GM12878 (cell line): ENCODE measurements around the gene SPTBN1.

ENCODE experiments used
- TF ChIP-seq, protein P1 (sequence below): fragments of 450-650 bp; IDR thresholded peaks from 2 replicates; pipeline ENCODE4 v1.6.1; 2018; ENCODE audit warnings: mild to moderate bottlenecking, low read depth, moderate library complexity; ENCODE audit not compliant: partially characterized antibody
- TF ChIP-seq, protein P2 (sequence below): fragments of 450-650 bp; IDR thresholded peaks from 2 replicates; pipeline ENCODE4 v1.6.1; 2017; ENCODE audit warnings: mild to moderate bottlenecking, low read depth, inconsistent platforms; ENCODE audit not compliant: poor library complexity, severe bottlenecking
- TF ChIP-seq, protein P3 (sequence below): IDR thresholded peaks from 2 replicates; pipeline ENCODE4 v1.6.1; 2012; ENCODE audit warnings: mild to moderate bottlenecking, low read depth, low read length

DNA sequence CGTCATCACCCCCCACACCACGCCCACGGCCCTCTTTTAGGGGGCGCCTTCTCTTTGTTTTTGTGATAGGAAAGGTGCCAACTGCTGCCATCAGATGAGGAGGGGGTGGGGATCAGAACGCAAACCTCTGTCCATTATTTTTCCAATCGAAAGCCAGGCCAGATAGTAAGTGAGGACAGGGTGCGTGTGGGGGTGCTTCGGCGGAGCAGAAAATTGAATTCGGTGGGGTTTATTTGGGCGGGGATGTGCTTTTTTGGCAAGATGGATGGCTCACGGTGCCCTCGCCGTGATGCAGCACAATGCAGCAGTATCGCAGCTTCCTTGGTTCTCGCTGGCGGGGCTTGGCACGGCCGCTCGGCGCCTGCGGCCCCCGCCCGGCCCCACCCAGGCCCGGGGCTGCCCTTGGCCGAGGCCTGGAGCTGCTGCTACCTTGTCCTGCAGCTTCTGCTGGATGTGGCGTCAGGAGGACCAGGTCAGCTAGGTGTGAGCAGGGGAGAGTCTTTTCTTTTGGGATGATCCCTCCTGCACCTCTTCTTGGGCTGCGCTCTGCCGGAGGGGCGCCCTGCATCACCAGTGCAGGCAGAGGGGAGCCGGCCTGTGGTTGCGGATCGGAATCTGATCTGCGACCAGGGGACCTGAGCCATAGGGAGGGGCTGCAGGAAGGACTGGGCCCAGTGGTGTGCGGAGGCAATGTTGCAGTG is 1.3 kb downstream of the SPTBN1 start:
- TF ChIP-seq, protein P1, sequence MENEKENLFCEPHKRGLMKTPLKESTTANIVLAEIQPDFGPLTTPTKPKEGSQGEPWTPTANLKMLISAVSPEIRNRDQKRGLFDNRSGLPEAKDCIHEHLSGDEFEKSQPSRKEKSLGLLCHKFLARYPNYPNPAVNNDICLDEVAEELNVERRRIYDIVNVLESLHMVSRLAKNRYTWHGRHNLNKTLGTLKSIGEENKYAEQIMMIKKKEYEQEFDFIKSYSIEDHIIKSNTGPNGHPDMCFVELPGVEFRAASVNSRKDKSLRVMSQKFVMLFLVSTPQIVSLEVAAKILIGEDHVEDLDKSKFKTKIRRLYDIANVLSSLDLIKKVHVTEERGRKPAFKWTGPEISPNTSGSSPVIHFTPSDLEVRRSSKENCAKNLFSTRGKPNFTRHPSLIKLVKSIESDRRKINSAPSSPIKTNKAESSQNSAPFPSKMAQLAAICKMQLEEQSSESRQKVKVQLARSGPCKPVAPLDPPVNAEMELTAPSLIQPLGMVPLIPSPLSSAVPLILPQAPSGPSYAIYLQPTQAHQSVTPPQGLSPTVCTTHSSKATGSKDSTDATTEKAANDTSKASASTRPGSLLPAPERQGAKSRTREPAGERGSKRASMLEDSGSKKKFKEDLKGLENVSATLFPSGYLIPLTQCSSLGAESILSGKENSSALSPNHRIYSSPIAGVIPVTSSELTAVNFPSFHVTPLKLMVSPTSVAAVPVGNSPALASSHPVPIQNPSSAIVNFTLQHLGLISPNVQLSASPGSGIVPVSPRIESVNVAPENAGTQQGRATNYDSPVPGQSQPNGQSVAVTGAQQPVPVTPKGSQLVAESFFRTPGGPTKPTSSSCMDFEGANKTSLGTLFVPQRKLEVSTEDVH = no peak
- TF ChIP-seq, protein P2, sequence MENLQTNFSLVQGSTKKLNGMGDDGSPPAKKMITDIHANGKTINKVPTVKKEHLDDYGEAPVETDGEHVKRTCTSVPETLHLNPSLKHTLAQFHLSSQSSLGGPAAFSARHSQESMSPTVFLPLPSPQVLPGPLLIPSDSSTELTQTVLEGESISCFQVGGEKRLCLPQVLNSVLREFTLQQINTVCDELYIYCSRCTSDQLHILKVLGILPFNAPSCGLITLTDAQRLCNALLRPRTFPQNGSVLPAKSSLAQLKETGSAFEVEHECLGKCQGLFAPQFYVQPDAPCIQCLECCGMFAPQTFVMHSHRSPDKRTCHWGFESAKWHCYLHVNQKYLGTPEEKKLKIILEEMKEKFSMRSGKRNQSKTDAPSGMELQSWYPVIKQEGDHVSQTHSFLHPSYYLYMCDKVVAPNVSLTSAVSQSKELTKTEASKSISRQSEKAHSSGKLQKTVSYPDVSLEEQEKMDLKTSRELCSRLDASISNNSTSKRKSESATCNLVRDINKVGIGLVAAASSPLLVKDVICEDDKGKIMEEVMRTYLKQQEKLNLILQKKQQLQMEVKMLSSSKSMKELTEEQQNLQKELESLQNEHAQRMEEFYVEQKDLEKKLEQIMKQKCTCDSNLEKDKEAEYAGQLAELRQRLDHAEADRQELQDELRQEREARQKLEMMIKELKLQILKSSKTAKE = no peak
- TF ChIP-seq, protein P3, sequence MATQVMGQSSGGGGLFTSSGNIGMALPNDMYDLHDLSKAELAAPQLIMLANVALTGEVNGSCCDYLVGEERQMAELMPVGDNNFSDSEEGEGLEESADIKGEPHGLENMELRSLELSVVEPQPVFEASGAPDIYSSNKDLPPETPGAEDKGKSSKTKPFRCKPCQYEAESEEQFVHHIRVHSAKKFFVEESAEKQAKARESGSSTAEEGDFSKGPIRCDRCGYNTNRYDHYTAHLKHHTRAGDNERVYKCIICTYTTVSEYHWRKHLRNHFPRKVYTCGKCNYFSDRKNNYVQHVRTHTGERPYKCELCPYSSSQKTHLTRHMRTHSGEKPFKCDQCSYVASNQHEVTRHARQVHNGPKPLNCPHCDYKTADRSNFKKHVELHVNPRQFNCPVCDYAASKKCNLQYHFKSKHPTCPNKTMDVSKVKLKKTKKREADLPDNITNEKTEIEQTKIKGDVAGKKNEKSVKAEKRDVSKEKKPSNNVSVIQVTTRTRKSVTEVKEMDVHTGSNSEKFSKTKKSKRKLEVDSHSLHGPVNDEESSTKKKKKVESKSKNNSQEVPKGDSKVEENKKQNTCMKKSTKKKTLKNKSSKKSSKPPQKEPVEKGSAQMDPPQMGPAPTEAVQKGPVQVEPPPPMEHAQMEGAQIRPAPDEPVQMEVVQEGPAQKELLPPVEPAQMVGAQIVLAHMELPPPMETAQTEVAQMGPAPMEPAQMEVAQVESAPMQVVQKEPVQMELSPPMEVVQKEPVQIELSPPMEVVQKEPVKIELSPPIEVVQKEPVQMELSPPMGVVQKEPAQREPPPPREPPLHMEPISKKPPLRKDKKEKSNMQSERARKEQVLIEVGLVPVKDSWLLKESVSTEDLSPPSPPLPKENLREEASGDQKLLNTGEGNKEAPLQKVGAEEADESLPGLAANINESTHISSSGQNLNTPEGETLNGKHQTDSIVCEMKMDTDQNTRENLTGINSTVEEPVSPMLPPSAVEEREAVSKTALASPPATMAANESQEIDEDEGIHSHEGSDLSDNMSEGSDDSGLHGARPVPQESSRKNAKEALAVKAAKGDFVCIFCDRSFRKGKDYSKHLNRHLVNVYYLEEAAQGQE = no peak
